K562 (cell line): ENCODE data around the gene ZNF22. TPM values are rescaled to one million over a fixed set of nuclear protein-coding genes. Genes with fewer than 3 reads are reported as not detected.

ENCODE experiments used
- ATAC-seq: fragments of 200-7000 bp; cut with Tn5 transposase; 3 replicates; pipeline ENCODE4 v1.9.1; 2020; ENCODE audit warnings: moderate library complexity
- BruUV-seq: library from RNA; stranded (reverse); fragments of 400-500 nt; replicated peaks from 2 replicates; lab custom pipeline; 2021; lab: Mats Ljungman, UMichigan
- CTCF ChIA-PET: fragments of 300-600 bp; formaldehyde crosslinking; extraction: SDS; loops from one replicate; lab custom pipeline; 2021; ENCODE audit warnings: low intra/inter-chr PET ratio; lab: Yijun Ruan, JAX
- POLR2A ChIA-PET: fragments of 300-600, 350-650 bp; sonication (Branson Sonifier 250); formaldehyde crosslinking; extraction: SDS; loops from one replicate; lab custom pipeline; 2021; ENCODE audit warnings: antibody characterized with exemption, inconsistent platforms; lab: Yijun Ruan, JAX
- DNase-seq, 4 experiments: peaks; one replicate each; pipeline versions ENCODE4 v3.0.0 to v3.0.0-alpha.2; 2011 to 2018; ENCODE audit warnings: low spot score in 3 of 4, mixed read lengths in 3 of 4; ENCODE audit errors: extremely low read depth in 1 of 4
- FAIRE-seq: peaks from 2 replicates; lab custom pipeline; 2011; peaks lifted over from hg19 to GRCh38; lab: Jason Lieb, UNC
- H2AFZ ChIP-seq: 2 replicates; pipeline ENCODE4 v1.6.0; 2011; ENCODE audit warnings: low read depth, low read length, control low read depth, inconsistent platforms
- H3K27ac ChIP-seq: fragments of 200-600 bp; 3 replicates; pipeline ENCODE4 v1.8.0; 2011; ENCODE audit warnings: low read depth, mild to moderate bottlenecking, control low read depth, inconsistent platforms, low read length, moderate library complexity, mixed read lengths; ENCODE audit errors: extremely low read depth
- H3K27me3 ChIP-seq, 2 experiments: fragments of 300-600 bp in 1 of 2; 2 replicates in 1 of 2; 3 replicates in 1 of 2; pipeline versions ENCODE4 v1.6.0 to v1.8.0; 2011; ENCODE audit warnings: inconsistent platforms in 2 of 2, low read length in 2 of 2, mild to moderate bottlenecking in 1 of 2, mixed read lengths in 1 of 2, moderate library complexity in 1 of 2; ENCODE audit not compliant: control insufficient read depth in 2 of 2, insufficient read depth in 2 of 2
- H3K36me3 ChIP-seq: fragments of 300-600 bp; 3 replicates; pipeline ENCODE4 v1.8.0; 2011; ENCODE audit warnings: mild to moderate bottlenecking, low read length, inconsistent platforms; ENCODE audit not compliant: control insufficient read depth, insufficient read depth
- H3K4me1 ChIP-seq, 2 experiments: fragments of 200-600 bp in 1 of 2; replicated peaks in 1 of 2; 2 replicates in 1 of 2; 3 replicates in 1 of 2; pipeline versions ENCODE4 v1.5.1 to v1.8.0; 2011; ENCODE audit warnings: inconsistent platforms in 2 of 2, low read length in 2 of 2, mild to moderate bottlenecking in 1 of 2, mixed read lengths in 1 of 2, moderate library complexity in 1 of 2; ENCODE audit not compliant: control insufficient read depth in 2 of 2, insufficient read depth in 2 of 2
- H3K4me2 ChIP-seq: 2 replicates; pipeline ENCODE4 v1.6.1; 2011; ENCODE audit warnings: low read length, control low read depth, inconsistent platforms, mixed read lengths; ENCODE audit not compliant: insufficient read depth
- H3K4me3 ChIP-seq: fragments of 200-600 bp; sonication (generic), shearing (Covaris generic); 2 replicates; pipeline ENCODE4 v1.5.1; 2016; ENCODE audit warnings: control low read depth, inconsistent platforms
- H3K79me2 ChIP-seq: fragments of 200-600 bp; 3 replicates; pipeline ENCODE4 v1.8.0; 2011; ENCODE audit warnings: low read length, inconsistent platforms; ENCODE audit not compliant: control insufficient read depth, insufficient read depth
- H3K9ac ChIP-seq, 2 experiments: 2 replicates each; pipeline versions ENCODE4 v1.6.0 to v1.6.1; 2011; ENCODE audit warnings: low read depth in 2 of 2, low read length in 2 of 2, control low read depth in 1 of 2, inconsistent platforms in 1 of 2, mild to moderate bottlenecking in 1 of 2, mixed read lengths in 1 of 2; ENCODE audit not compliant: insufficient read depth in 1 of 2
- H3K9me1 ChIP-seq: one replicate; pipeline ENCODE4 v1.6.0; 2011; ENCODE audit warnings: inconsistent platforms, mild to moderate bottlenecking, low read length, moderate library complexity; ENCODE audit not compliant: control insufficient read depth, insufficient read depth
- H3K9me3 ChIP-seq: replicated peaks from 2 replicates; pipeline ENCODE4 v1.5.1; 2011; ENCODE audit warnings: low read depth, low read length, inconsistent platforms; ENCODE audit not compliant: control insufficient read depth, insufficient read depth
- H4K20me1 ChIP-seq: replicated peaks from 2 replicates; pipeline ENCODE4 v1.6.1; 2011; ENCODE audit warnings: low read length, inconsistent platforms, mixed read lengths; ENCODE audit not compliant: control insufficient read depth, insufficient read depth
- CBX5 ChIP-seq: IDR thresholded peaks from 2 replicates; pipeline ENCODE4 v1.6.1; 2014; ENCODE audit warnings: low read depth, borderline replicate concordance
- POLR2AphosphoS5 ChIP-seq: IDR thresholded peaks from 2 replicates; pipeline ENCODE4 v1.6.1; 2011; ENCODE audit warnings: mild to moderate bottlenecking, low read depth, low read length, moderate library complexity; ENCODE audit not compliant: control insufficient read depth, insufficient read depth
- TAF7 ChIP-seq: fragments of 450-650 bp; IDR thresholded peaks from 2 replicates; pipeline ENCODE4 v1.6.1; 2016; ENCODE audit warnings: missing genetic modification characterization, missing compliant biosample characterization
- USF2 ChIP-seq: sonication (generic); formaldehyde crosslinking; IDR thresholded peaks from 2 replicates; pipeline ENCODE4 v1.5.0; 2020; ENCODE audit warnings: missing genetic modification reagents
- ZNF232 ChIP-seq: sonication (generic); formaldehyde crosslinking; IDR thresholded peaks from 2 replicates; pipeline ENCODE4 v1.8.0; 2022; ENCODE audit warnings: mild to moderate bottlenecking, missing genetic modification reagents
- WGBS: fragments of 100-300 bp; shearing (Covaris generic); methylation state at CpG from one replicate; pipeline ENCODE4 v1.1.6; 2016; ENCODE audit warnings: low coverage, mixed read lengths; ENCODE audit not compliant: insufficient coverage; ENCODE audit errors: missing lambda C conversion rate; 5-methylcytosine and 5-hydroxymethylcytosine counted together
- in situ Hi-C: fragments of 300-500 bp; cut with MboI; formaldehyde crosslinking; loops from 4 replicates; pipeline ENCODE4 v1.15.0; 2018; ENCODE audit warnings: inconsistent platforms, mixed read lengths
- intact Hi-C: fragments of 100-400 bp; cut with micrococcal nuclease; formaldehyde crosslinking; loops from 2 replicates; pipeline ENCODE4 v1.14.2; 2022
- polyA plus RNA-seq, 8 experiments: library from polyadenylated mRNA; depleted of rRNA in 4 of 8; stranded (reverse) in 5 of 8; unstranded in 3 of 8; fragments of >200 nt; fragmentation: Nextera tagmentation in 2 of 8; fragmentation: Illumina TruSeq in 1 of 8; extraction: Ambion mirVana in 2 of 8; extraction: Trizol in 1 of 8; gene quantifications; 2 replicates each; pipeline versions ENCODE4 v1.2.1 to v1.2.3, GENCODE V29; 2011 to 2014; ENCODE audit warnings: inconsistent platforms in 1 of 8, missing spikeins in 1 of 8
- total RNA-seq, 7 experiments: library from RNA; depleted of rRNA in 6 of 7; stranded (reverse); fragments of >200 nt in 6 of 7; fragmentation: Illumina TruSeq in 2 of 7; extraction: Trizol in 2 of 7; gene quantifications; 2 replicates each; pipeline versions ENCODE4 v1.2.1 to v1.2.3, GENCODE V29; 2011 to 2021; ENCODE audit warnings: low replicate concordance in 1 of 7
- TF ChIP-seq, protein P1 (sequence below): sonication (generic); formaldehyde crosslinking; IDR thresholded peaks from 2 replicates; pipeline ENCODE4 v1.8.0; 2022; ENCODE audit warnings: mild to moderate bottlenecking, missing genetic modification reagents, borderline replicate concordance
- TF ChIP-seq, protein P2 (sequence below), 2 experiments: IDR thresholded peaks; 2 replicates each; pipeline ENCODE4 v1.6.1; 2012; ENCODE audit warnings: improper control_type of control experiment in 2 of 2, low read depth in 2 of 2, low read length in 2 of 2, borderline replicate concordance in 1 of 2
- TF ChIP-seq, protein P3 (sequence below): fragments of 250-450 bp; sonication (Bioruptor Pico); IDR thresholded peaks from 2 replicates; pipeline ENCODE4 v1.4.0; 2020; ENCODE audit warnings: mild to moderate bottlenecking, moderate library complexity
- TF ChIP-seq, protein P4 (sequence below): fragments of 450-650 bp; formaldehyde crosslinking; IDR thresholded peaks from 2 replicates; pipeline ENCODE4 v1.4.0; 2022; ENCODE audit warnings: mild to moderate bottlenecking, moderate library complexity

Gene ZNF22
- total and polyA plus RNA-seq, 9 of the 15 experiments (the other 6 are each of a cell fraction or from before 2014, with no cell fraction given) = 36.2 to 98.7 (median 51.2) TPM

- TF ChIP-seq, protein P1, sequence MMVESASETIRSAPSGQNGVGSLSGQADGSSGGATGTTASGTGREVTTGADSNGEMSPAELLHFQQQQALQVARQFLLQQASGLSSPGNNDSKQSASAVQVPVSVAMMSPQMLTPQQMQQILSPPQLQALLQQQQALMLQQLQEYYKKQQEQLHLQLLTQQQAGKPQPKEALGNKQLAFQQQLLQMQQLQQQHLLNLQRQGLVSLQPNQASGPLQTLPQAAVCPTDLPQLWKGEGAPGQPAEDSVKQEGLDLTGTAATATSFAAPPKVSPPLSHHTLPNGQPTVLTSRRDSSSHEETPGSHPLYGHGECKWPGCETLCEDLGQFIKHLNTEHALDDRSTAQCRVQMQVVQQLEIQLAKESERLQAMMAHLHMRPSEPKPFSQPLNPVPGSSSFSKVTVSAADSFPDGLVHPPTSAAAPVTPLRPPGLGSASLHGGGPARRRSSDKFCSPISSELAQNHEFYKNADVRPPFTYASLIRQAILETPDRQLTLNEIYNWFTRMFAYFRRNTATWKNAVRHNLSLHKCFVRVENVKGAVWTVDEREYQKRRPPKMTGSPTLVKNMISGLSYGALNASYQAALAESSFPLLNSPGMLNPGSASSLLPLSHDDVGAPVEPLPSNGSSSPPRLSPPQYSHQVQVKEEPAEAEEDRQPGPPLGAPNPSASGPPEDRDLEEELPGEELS (CRISPR knock-in tag) = no peak
- TF ChIP-seq CBX5 = no peak
Observed at GRCh38 chr10:44966816-44967509, 33.8 kb upstream of the ZNF22 start (continued).

DNA sequence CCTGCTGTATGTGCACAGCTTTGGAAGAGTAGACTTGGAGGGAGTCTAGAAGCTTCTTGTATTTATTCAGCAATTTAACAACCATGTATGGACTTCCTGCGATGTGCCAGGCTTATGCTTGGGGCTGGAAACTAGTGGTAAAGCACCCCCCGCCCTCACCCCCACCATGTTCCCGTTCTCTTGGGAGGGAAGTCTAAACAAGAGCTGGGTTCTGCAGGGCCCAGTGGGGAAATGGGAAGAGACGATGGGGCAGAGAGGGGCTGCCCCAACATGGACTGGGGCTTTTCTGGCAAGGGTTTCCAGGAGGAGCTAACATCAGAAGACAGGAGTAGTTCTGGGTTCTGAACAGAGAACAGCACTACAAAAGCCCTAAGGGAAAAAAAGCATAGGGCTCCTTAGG is 33.1 kb upstream of the ZNF22 start:
- Histone ChIP-seq H3K4me2 (no peak overlapping the region), H3K9me1 (no peaks in the 10 kb centered on the region), H3K9me3 (no peaks in the 10 kb centered on the region), H3K4me1 (peaks cover 5 to 7% of the 10 kb centered on the region in 2 experiments; a peak in 4 of 5 replicates), H3K79me2 (no peaks in the 10 kb centered on the region), H3K9ac (no peak overlapping the region), H3K36me3 (no peaks in the 10 kb centered on the region), H4K20me1 (no peaks in the 10 kb centered on the region), H3K4me3 (no peak overlapping the region), H3K27ac (no peak overlapping the region), H3K27me3 (peaks cover 0 to 27% of the 10 kb centered on the region in 2 experiments; a peak in 2 of 5 replicates), H2AFZ (peak overlapping the region; percentile 81; the same call in 1 of the 2 replicates)
- in situ Hi-C loops = no loop called here
- intact Hi-C loops = no loop called here
- 23% methylated on average over 4 of the region's 4 CpGs for WGBS
- BruUV-seq = no TSS peak
- POLR2A ChIA-PET = interaction anchor here (1.3 kb wide), 1 partner anchor 18 kb away, joined by 3 read pairs; no protein-coding TSS in a partner anchor
- FAIRE-seq (no peak), ATAC-seq (no peak), DNase-seq (no peak)
- CTCF ChIA-PET = no interaction called here
- TF ChIP-seq TAF7 (tag) (no peak), POLR2AphosphoS5 (no peak), ZNF232 (CRISPR knock-in tag) (no peak), USF2 (no peak)
- TF ChIP-seq, protein P2, sequence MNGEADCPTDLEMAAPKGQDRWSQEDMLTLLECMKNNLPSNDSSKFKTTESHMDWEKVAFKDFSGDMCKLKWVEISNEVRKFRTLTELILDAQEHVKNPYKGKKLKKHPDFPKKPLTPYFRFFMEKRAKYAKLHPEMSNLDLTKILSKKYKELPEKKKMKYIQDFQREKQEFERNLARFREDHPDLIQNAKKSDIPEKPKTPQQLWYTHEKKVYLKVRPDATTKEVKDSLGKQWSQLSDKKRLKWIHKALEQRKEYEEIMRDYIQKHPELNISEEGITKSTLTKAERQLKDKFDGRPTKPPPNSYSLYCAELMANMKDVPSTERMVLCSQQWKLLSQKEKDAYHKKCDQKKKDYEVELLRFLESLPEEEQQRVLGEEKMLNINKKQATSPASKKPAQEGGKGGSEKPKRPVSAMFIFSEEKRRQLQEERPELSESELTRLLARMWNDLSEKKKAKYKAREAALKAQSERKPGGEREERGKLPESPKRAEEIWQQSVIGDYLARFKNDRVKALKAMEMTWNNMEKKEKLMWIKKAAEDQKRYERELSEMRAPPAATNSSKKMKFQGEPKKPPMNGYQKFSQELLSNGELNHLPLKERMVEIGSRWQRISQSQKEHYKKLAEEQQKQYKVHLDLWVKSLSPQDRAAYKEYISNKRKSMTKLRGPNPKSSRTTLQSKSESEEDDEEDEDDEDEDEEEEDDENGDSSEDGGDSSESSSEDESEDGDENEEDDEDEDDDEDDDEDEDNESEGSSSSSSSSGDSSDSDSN (IDR thresholded peaks at IDR 0.05; ENCODE audit: borderline replicate concordance in 1 of 2, low read depth in 2 of 2, low read length in 2 of 2) = no peak
- TF ChIP-seq, protein P3, sequence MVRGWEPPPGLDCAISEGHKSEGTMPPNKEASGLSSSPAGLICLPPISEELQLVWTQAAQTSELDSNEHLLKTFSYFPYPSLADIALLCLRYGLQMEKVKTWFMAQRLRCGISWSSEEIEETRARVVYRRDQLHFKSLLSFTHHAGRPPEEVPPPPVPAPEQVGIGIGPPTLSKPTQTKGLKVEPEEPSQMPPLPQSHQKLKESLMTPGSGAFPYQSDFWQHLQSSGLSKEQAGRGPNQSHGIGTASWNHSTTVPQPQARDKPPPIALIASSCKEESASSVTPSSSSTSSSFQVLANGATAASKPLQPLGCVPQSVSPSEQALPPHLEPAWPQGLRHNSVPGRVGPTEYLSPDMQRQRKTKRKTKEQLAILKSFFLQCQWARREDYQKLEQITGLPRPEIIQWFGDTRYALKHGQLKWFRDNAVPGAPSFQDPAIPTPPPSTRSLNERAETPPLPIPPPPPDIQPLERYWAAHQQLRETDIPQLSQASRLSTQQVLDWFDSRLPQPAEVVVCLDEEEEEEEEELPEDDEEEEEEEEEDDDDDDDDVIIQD = no peak
- TF ChIP-seq, protein P4, sequence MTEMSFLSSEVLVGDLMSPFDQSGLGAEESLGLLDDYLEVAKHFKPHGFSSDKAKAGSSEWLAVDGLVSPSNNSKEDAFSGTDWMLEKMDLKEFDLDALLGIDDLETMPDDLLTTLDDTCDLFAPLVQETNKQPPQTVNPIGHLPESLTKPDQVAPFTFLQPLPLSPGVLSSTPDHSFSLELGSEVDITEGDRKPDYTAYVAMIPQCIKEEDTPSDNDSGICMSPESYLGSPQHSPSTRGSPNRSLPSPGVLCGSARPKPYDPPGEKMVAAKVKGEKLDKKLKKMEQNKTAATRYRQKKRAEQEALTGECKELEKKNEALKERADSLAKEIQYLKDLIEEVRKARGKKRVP (CRISPR knock-in tag) = no peak
